Fibroblast of villous mesenchyme (primary cell): ENCODE measurements around the gene CASP2. TPM values are rescaled to one million over a fixed set of nuclear protein-coding genes. Genes with fewer than 3 reads are reported as not detected.

ENCODE experiments used
- DNase-seq: peaks from one replicate; pipeline ENCODE4 v3.0.0-alpha.2; 2010; ENCODE audit warnings: low read depth
- H3K4me3 ChIP-seq: 2 replicates; pipeline ENCODE4 v1.5.1; 2011; ENCODE audit warnings: low read depth, mild to moderate bottlenecking, low read length
- CTCF ChIP-seq: IDR thresholded peaks from 2 replicates; pipeline ENCODE4 v1.5.1; 2012; ENCODE audit warnings: low read depth, mild to moderate bottlenecking, low read length; ENCODE audit not compliant: insufficient read depth
- total RNA-seq: library from RNA; depleted of rRNA; stranded (reverse); fragments of >200 nt; gene quantifications from 2 replicates; pipeline ENCODE4 v1.2.3, GENCODE V29; 2012

CASP2 gene
- total RNA-seq, 1 donor: 16.0 TPM

- TF ChIP-seq CTCF: no peak
- no peak overlapping the region for H3K4me3 ChIP-seq
- DNase-seq: peak; percentile 31
Measured at GRCh38 chr7:143279186-143280098, 8.7 kb upstream of the CASP2 start.

- TF ChIP-seq CTCF: no peak
- DNase-seq: no peak
- no peak overlapping the region for H3K4me3 ChIP-seq
Measured at GRCh38 chr7:143280160-143280559, 8.0 kb upstream of the CASP2 start.

GRCh38 chr7:143280566-143280965, 7.6 kb upstream of the CASP2 start:
- H3K4me3 ChIP-seq: no peak overlapping the region
- no peak for TF ChIP-seq CTCF
- DNase-seq: no peak

- no peak for DNase-seq
- TF ChIP-seq CTCF: no peak
Measured at GRCh38 chr7:143281529-143281928, 6.6 kb upstream of the CASP2 start.

GRCh38 chr7:143282124-143282523, 6.0 kb upstream of the CASP2 start:
- TF ChIP-seq CTCF: no peak
- no peak overlapping the region for H3K4me3 ChIP-seq
- DNase-seq: no peak

More at GRCh38 chr7:143281529-143281928, 6.6 kb upstream of the CASP2 start:
- H3K4me3 ChIP-seq: no peak overlapping the region

GRCh38 chr7:143283381-143283780, 4.8 kb upstream of the CASP2 start:
- no peak for TF ChIP-seq CTCF
- H3K4me3 ChIP-seq: no peak overlapping the region
- no peak for DNase-seq
